Stimulated activated CD4-positive, alpha-beta T cell treated with anti-CD3 and anti-CD28 coated beads, Interleukin-2, amount 100 ng/mL, for 4 hours (primary cell): ENCODE data around the gene CST4.
"Not testable (repeated sequence)": the region's sequence is repeated elsewhere in the genome, so short reads cannot be mapped to it uniquely, and the experiment has no call there.

Source experiments
- DNase-seq: peaks from one replicate; pipeline ENCODE4 v3.0.0-alpha.2; 2020; ENCODE audit warnings: low read depth

The CST4 gene

GRCh38 chr20:23640671-23641667 is 47.9 kb downstream of the CST4 start:
- DNase-seq = no peak

DNA sequence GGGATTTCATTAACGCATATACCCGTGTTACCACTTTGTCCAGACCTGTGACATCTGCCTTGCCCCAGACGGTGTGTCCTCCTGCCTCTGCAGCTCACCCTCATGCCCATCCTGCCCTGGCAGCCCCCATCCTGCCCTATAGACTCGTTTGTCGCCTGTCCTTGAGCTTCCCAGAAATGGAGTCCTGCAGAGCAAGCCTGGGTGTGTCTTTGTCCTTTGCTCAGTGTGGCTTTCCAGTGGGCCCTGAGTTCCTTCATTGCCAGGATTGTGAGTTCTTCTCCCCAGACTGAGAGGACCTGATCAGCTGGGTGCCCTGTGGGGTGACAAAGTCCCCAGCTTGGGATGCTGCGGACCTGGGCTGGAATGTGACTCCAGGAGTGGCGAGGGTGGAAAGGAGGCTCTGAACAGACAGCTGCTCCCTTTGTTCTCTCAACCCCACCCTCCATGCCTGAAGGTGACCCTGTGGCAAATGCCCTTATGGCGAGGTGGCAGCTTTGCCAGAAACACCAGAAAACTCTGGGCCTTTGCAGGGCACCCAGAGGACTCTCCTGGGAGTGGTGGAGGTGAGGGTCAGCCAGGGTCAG is 48.7 kb downstream of the CST4 start:
- no peak for DNase-seq

DNA sequence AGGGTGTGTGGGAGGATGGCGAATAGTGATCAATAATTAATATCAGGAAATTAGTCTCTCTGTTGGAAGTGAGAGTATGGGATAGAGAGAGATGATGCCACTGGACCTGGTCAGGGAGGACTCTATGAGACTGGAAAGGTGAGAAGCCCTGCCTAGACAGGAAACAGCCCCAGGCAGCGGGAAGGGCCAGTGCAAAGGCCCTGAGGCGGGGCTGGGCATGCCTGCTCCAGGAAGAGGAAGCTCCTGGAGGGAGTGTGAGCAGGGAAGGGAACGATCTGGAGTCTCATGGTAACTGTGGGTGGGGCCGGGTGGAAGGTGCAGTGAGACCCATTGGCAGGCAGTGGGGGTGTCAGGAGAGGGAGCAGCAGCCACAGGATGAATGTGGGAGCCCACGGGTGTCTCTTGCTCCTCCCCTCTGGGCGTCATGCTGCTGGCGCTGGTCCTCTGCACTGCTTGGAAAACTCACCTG is 49.3 kb downstream of the CST4 start:
- no peak for DNase-seq

GRCh38 chr20:23638309-23638708 is 50.5 kb downstream of the CST4 start:
- DNase-seq = no peak

DNA sequence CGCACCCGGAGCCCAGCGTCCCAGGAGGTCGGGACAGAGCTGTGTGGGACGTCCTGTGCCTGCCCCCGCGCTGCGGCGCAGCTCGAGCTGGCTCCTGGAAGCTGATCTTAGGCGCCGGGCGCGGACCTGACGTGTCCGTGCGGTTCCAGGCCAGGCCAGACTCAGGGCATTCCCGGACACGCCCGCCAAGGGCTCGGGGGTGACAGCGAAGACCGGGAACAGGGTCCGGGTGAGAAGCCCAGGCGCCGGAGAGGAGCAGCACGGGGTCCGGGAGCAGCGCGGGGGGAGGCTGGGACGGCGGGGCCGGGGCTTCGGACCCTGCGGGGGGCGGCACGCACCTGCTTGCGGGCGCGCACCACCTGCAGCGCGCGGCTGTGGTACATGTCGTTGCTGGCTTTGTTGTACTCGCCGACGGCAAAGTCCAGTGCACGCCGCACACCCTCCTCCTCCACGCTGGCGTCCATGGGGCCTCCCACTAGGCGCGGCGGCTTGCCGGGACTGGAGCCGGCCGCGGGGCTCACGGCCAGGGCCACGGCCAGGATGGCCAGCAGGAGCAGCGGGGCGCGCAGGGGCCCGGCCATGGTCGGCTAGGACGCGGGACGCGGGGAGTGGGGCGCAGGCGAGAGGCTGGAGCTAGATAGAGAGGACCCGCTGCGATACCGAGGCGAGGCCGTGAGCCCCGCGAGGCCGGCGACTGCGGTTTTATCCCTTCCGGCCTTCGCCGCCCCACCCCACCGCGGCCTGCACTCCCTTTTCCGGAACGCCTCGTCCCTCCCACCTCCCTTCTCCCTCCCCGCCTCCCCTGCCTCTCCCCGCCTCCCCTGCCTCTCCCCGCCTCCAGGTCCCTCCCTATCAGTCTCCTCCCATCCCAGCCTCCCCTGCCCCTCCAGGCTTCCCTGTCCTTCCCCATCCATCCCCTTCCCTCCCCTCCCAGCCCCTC is 51.3 kb downstream of the CST4 start, which contains the start of gene CST3:
TSS of gene CST3 (minus strand) at position 674 of the 940 bp plus-strand sequence. CDS start at position 581, 93 bp downstream.
- no peak for DNase-seq

DNA sequence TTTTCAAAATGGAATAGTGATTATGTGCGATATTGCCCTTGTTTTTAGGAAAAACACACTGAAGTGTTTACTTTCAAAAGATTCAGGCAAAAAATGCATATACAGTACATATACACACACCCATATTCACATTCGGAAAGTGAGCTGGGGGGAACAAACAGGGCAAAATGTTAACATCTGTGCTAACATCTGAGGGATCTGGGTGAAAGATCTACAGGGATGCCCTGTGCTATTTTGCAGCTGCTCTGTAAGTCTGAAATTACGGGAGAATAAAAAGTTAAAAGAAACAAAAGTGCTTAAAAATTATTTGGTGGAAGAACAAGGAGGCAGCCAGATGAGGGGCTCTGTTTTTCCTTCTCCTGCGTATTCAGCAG is 51.9 kb downstream of the CST4 start:
- DNase-seq = no peak

DNA sequence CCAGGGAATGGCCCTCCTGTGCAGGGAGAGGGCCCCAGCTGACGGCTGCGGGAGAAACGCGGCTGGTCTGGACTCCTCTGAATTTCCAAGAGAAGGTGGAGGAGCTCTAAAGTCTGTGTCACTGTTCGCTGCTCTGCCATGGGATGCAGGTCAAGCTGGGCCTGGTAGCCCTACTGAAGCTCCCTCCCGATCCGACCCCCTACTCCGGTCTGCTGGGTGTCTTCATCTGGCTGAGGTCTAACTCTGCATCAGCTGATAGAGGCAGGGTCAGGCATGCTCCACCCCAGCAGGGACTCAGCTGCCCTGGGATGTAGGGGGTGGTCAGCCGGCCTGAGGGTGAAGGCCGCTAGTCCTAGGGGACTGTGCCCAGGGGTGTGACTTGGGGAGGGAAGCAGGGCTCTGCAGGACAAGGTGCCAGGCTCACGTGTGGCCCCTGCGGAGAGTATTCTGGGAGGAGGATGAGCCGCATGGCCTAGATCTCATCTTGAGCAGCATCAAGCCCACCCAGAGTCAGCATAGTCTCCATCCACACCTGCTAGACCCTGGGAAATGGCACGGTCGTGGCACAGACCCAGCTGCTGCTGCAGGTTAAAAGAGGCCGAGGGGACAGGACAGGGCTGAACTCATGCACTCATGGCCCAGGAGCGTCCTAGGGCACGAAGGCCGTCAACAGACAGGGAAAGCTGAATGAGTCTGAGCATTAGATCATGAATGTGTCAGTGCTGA is 52.5 kb downstream of the CST4 start:
- no peak for DNase-seq

DNA sequence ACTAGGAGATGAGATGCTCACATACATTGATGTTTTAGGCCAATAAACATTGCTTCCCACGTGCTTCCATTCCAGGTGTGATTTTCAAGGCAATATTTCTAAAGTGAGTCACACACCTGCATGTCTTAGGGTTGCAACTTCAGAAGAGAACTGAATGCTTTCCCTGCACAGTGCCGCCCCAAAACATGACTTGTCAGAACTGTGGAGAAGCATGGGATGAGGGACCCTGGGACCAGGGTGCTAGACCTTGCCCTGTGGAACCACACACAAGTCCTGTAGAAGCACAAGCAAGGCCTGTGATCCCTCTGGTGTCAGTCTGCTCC is 53.1 kb downstream of the CST4 start:
- DNase-seq = not testable (repeated sequence)
